Measurements from ENCODE around the gene MAP7D1.

DNA sequence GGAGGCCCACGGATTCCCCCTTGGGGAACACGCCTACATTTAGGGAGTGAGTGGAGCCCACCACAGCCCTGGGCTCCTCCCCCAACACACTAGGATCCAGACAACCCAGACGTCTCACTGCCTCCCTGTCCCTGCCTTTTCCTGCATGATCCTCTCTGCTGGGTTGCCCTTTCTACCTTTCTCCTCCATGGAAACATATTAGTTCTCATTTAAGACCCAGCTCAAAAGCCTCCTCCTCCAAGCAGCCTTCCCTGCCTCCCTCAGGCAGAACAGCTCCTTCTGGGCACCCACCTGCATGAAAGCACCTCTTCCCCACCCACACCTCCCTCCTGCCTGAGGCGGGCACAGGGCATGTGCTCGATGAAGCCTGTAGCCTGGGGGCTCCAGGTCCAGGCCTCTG lies 41.6 kb upstream of the MAP7D1 start:
- TF ChIP-seq GABPA (IDR thresholded peaks at IDR 0.05; ENCODE audit: low read depth), result no peak
- no peak for TF ChIP-seq MXI1 (IDR thresholded peaks at IDR 0.05; ENCODE audit: low read depth, low read length)
- TF ChIP-seq POLR2AphosphoS5 (IDR thresholded peaks at IDR 0.05; ENCODE audit: low read length), result no peak
- TF ChIP-seq, protein P1, sequence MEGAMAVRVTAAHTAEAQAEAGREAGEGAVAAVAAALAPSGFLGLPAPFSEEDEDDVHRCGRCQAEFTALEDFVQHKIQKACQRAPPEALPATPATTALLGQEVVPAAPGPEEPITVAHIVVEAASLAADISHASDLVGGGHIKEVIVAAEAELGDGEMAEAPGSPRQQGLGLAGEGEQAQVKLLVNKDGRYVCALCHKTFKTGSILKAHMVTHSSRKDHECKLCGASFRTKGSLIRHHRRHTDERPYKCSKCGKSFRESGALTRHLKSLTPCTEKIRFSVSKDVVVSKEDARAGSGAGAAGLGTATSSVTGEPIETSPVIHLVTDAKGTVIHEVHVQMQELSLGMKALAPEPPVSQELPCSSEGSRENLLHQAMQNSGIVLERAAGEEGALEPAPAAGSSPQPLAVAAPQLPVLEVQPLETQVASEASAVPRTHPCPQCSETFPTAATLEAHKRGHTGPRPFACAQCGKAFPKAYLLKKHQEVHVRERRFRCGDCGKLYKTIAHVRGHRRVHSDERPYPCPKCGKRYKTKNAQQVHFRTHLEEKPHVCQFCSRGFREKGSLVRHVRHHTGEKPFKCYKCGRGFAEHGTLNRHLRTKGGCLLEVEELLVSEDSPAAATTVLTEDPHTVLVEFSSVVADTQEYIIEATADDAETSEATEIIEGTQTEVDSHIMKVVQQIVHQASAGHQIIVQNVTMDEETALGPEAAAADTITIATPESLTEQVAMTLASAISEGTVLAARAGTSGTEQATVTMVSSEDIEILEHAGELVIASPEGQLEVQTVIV (IDR thresholded peaks at IDR 0.05; ENCODE audit: borderline replicate concordance, partially characterized antibody), result no peak
- TF ChIP-seq, protein P2, sequence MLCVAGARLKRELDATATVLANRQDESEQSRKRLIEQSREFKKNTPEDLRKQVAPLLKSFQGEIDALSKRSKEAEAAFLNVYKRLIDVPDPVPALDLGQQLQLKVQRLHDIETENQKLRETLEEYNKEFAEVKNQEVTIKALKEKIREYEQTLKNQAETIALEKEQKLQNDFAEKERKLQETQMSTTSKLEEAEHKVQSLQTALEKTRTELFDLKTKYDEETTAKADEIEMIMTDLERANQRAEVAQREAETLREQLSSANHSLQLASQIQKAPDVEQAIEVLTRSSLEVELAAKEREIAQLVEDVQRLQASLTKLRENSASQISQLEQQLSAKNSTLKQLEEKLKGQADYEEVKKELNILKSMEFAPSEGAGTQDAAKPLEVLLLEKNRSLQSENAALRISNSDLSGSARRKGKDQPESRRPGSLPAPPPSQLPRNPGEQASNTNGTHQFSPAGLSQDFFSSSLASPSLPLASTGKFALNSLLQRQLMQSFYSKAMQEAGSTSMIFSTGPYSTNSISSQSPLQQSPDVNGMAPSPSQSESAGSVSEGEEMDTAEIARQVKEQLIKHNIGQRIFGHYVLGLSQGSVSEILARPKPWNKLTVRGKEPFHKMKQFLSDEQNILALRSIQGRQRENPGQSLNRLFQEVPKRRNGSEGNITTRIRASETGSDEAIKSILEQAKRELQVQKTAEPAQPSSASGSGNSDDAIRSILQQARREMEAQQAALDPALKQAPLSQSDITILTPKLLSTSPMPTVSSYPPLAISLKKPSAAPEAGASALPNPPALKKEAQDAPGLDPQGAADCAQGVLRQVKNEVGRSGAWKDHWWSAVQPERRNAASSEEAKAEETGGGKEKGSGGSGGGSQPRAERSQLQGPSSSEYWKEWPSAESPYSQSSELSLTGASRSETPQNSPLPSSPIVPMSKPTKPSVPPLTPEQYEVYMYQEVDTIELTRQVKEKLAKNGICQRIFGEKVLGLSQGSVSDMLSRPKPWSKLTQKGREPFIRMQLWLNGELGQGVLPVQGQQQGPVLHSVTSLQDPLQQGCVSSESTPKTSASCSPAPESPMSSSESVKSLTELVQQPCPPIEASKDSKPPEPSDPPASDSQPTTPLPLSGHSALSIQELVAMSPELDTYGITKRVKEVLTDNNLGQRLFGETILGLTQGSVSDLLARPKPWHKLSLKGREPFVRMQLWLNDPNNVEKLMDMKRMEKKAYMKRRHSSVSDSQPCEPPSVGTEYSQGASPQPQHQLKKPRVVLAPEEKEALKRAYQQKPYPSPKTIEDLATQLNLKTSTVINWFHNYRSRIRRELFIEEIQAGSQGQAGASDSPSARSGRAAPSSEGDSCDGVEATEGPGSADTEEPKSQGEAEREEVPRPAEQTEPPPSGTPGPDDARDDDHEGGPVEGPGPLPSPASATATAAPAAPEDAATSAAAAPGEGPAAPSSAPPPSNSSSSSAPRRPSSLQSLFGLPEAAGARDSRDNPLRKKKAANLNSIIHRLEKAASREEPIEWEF (IDR thresholded peaks at IDR 0.05; ENCODE audit: insufficient replicate concordance, low read depth, low read length), result no peak
- TF ChIP-seq, protein P3, sequence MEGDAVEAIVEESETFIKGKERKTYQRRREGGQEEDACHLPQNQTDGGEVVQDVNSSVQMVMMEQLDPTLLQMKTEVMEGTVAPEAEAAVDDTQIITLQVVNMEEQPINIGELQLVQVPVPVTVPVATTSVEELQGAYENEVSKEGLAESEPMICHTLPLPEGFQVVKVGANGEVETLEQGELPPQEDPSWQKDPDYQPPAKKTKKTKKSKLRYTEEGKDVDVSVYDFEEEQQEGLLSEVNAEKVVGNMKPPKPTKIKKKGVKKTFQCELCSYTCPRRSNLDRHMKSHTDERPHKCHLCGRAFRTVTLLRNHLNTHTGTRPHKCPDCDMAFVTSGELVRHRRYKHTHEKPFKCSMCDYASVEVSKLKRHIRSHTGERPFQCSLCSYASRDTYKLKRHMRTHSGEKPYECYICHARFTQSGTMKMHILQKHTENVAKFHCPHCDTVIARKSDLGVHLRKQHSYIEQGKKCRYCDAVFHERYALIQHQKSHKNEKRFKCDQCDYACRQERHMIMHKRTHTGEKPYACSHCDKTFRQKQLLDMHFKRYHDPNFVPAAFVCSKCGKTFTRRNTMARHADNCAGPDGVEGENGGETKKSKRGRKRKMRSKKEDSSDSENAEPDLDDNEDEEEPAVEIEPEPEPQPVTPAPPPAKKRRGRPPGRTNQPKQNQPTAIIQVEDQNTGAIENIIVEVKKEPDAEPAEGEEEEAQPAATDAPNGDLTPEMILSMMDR (IDR thresholded peaks at IDR 0.05 in 2 of 3, conservative IDR thresholded peaks at IDR 0.05 in 1 of 3; ENCODE audit: control insufficient read depth in 2 of 3, extremely low read depth in 1 of 3, insufficient read depth in 1 of 3, low read depth in 3 of 3, low read length in 3 of 3), result no peak
- TF ChIP-seq, protein P4, sequence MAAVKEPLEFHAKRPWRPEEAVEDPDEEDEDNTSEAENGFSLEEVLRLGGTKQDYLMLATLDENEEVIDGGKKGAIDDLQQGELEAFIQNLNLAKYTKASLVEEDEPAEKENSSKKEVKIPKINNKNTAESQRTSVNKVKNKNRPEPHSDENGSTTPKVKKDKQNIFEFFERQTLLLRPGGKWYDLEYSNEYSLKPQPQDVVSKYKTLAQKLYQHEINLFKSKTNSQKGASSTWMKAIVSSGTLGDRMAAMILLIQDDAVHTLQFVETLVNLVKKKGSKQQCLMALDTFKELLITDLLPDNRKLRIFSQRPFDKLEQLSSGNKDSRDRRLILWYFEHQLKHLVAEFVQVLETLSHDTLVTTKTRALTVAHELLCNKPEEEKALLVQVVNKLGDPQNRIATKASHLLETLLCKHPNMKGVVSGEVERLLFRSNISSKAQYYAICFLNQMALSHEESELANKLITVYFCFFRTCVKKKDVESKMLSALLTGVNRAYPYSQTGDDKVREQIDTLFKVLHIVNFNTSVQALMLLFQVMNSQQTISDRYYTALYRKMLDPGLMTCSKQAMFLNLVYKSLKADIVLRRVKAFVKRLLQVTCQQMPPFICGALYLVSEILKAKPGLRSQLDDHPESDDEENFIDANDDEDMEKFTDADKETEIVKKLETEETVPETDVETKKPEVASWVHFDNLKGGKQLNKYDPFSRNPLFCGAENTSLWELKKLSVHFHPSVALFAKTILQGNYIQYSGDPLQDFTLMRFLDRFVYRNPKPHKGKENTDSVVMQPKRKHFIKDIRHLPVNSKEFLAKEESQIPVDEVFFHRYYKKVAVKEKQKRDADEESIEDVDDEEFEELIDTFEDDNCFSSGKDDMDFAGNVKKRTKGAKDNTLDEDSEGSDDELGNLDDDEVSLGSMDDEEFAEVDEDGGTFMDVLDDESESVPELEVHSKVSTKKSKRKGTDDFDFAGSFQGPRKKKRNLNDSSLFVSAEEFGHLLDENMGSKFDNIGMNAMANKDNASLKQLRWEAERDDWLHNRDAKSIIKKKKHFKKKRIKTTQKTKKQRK (IDR thresholded peaks at IDR 0.05; ENCODE audit: low read depth, low read length), result no peak
- no peak for TF ChIP-seq JUNB (IDR thresholded peaks at IDR 0.05)
- no peak for TF ChIP-seq ZNF384 (IDR thresholded peaks at IDR 0.05; ENCODE audit: borderline replicate concordance, low read depth, low read length)
- no peak for TF ChIP-seq NFYA (IDR thresholded peaks at IDR 0.05; ENCODE audit: borderline replicate concordance, low read depth, low read length)
- TF ChIP-seq, protein P5, sequence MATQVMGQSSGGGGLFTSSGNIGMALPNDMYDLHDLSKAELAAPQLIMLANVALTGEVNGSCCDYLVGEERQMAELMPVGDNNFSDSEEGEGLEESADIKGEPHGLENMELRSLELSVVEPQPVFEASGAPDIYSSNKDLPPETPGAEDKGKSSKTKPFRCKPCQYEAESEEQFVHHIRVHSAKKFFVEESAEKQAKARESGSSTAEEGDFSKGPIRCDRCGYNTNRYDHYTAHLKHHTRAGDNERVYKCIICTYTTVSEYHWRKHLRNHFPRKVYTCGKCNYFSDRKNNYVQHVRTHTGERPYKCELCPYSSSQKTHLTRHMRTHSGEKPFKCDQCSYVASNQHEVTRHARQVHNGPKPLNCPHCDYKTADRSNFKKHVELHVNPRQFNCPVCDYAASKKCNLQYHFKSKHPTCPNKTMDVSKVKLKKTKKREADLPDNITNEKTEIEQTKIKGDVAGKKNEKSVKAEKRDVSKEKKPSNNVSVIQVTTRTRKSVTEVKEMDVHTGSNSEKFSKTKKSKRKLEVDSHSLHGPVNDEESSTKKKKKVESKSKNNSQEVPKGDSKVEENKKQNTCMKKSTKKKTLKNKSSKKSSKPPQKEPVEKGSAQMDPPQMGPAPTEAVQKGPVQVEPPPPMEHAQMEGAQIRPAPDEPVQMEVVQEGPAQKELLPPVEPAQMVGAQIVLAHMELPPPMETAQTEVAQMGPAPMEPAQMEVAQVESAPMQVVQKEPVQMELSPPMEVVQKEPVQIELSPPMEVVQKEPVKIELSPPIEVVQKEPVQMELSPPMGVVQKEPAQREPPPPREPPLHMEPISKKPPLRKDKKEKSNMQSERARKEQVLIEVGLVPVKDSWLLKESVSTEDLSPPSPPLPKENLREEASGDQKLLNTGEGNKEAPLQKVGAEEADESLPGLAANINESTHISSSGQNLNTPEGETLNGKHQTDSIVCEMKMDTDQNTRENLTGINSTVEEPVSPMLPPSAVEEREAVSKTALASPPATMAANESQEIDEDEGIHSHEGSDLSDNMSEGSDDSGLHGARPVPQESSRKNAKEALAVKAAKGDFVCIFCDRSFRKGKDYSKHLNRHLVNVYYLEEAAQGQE (IDR thresholded peaks at IDR 0.05; ENCODE audit: low read depth, low read length), result no peak
- no peak for TF ChIP-seq SPI1 (IDR thresholded peaks at IDR 0.05; ENCODE audit: borderline replicate concordance, insufficient read depth, low read depth, low read length)
- TF ChIP-seq, protein P6, sequence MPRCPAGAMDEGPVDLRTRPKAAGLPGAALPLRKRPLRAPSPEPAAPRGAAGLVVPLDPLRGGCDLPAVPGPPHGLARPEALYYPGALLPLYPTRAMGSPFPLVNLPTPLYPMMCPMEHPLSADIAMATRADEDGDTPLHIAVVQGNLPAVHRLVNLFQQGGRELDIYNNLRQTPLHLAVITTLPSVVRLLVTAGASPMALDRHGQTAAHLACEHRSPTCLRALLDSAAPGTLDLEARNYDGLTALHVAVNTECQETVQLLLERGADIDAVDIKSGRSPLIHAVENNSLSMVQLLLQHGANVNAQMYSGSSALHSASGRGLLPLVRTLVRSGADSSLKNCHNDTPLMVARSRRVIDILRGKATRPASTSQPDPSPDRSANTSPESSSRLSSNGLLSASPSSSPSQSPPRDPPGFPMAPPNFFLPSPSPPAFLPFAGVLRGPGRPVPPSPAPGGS (IDR thresholded peaks at IDR 0.05; ENCODE audit: borderline replicate concordance, insufficient read depth, low read depth, low read length, poor library complexity, severe bottlenecking), result no peak
